Ammon's horn (tissue), 1 donor: ENCODE results near the gene C17orf67.
A peak's percentile ranks its signal among the peaks of the same experiment; 100 is the strongest.

ENCODE experiments used
- DNase-seq: peaks from one replicate; pipeline ENCODE4 v3.0.0-alpha.2; 2016; ENCODE audit warnings: low spot score

Gene C17orf67

GRCh38 chr17:56833809-56834379 lies at the start of gene C17orf67, which contains the start of gene DGKE:
TSS of gene C17orf67 (minus strand) at chr17:56833920. CDS start at chr17:56815810, 18,110 bp downstream.
TSS of gene DGKE (plus strand) at chr17:56834151. CDS start at chr17:56834796, 645 bp downstream.
- peak; percentile 99 for DNase-seq

- DNase-seq: no peak
Measured at GRCh38 chr17:56881685-56882295, 48.1 kb upstream of the C17orf67 start.

GRCh38 chr17:56880571-56880970 lies 46.9 kb upstream of the C17orf67 start:
- DNase-seq: no peak

GRCh38 chr17:56880133-56880532 lies 46.4 kb upstream of the C17orf67 start:
- DNase-seq: peak; percentile 20

- no peak for DNase-seq
Measured at GRCh38 chr17:56879280-56879679, 45.6 kb upstream of the C17orf67 start.

GRCh38 chr17:56876766-56877179 lies 43.1 kb upstream of the C17orf67 start:
- DNase-seq: no peak

GRCh38 chr17:56870081-56870651 lies 36.4 kb upstream of the C17orf67 start:
- DNase-seq: no peak

GRCh38 chr17:56868716-56869115 lies 35.0 kb upstream of the C17orf67 start:
- no peak for DNase-seq

GRCh38 chr17:56867948-56868376 lies 34.2 kb upstream of the C17orf67 start:
- DNase-seq: no peak

GRCh38 chr17:56866496-56866895 lies 32.8 kb upstream of the C17orf67 start:
- no peak for DNase-seq

- no peak for DNase-seq
Measured at GRCh38 chr17:56866076-56866475, 32.4 kb upstream of the C17orf67 start.

GRCh38 chr17:56863974-56864373 lies 30.3 kb upstream of the C17orf67 start:
- DNase-seq: no peak

GRCh38 chr17:56861899-56862298 lies 28.2 kb upstream of the C17orf67 start:
- no peak for DNase-seq

- no peak for DNase-seq
Measured at GRCh38 chr17:56851008-56851407, 17.3 kb upstream of the C17orf67 start.

GRCh38 chr17:56850591-56850990 lies 16.9 kb upstream of the C17orf67 start:
- no peak for DNase-seq

- DNase-seq: no peak
Measured at GRCh38 chr17:56849131-56849530, 15.4 kb upstream of the C17orf67 start.

GRCh38 chr17:56847106-56847505 lies 13.4 kb upstream of the C17orf67 start:
- DNase-seq: no peak

GRCh38 chr17:56845934-56846333 lies 12.2 kb upstream of the C17orf67 start:
- no peak for DNase-seq

- no peak for DNase-seq
Measured at GRCh38 chr17:56842577-56842976, 8.9 kb upstream of the C17orf67 start.

- DNase-seq: no peak
Measured at GRCh38 chr17:56838687-56839086, 5.0 kb upstream of the C17orf67 start.

- no peak for DNase-seq
Measured at GRCh38 chr17:56835264-56835585, 1.5 kb upstream of the C17orf67 start.

- peak; percentile 62 for DNase-seq
Measured at GRCh38 chr17:56834380-56835263, 902 bp upstream of the C17orf67 start.
